AG08395 (cell line): ENCODE results near the gene APEX2.
"Not testable (repeated sequence)": the region's sequence is repeated elsewhere in the genome, so short reads cannot be mapped to it uniquely, and the experiment has no call there.

Source experiments
- DNase-seq: peaks from one replicate; pipeline ENCODE4 v3.0.0; 2012; ENCODE audit warnings: mixed read lengths, low spot score

Gene APEX2

GRCh38 chrX:54999717-55000598 lies at the start of gene APEX2:
Gene APEX2 (plus strand): TSS chrX:55000363. CDS start chrX:55000423, 60 bp downstream.
- DNase-seq = peak; percentile 86

DNA sequence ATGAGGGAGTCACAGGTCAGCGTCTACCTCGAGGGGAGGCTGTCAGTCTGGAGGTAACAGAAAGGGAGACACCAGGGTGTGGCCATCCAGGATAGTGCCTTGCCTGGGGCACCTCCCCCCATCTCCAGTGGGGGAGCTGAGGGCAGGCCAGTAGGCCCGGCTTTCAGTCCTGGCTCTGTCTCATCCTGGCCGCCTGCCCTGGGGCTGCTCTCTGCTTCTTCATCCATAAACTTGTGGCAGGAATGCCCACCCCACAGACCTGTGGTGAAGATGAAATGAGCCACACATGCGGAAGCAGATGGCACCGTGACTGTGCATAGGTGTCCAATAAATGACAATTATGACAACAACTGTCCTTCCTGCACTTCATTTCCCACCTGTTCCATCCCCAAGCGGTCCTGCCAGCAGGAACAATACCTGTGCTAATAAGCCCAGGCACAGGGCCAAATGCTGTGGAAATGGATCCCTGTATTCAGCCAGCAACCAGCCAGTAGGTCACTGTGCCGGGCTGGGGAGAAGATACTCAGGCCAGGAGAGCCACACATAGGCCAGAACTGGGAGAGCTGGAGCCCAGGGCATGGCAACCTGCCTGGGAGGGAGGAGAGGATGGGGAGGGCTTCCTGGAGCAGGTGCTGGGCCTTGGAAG lies 49.3 kb upstream of the APEX2 start:
- DNase-seq = no peak

GRCh38 chrX:54961750-54962149 lies 38.4 kb upstream of the APEX2 start:
- DNase-seq = no peak

DNA sequence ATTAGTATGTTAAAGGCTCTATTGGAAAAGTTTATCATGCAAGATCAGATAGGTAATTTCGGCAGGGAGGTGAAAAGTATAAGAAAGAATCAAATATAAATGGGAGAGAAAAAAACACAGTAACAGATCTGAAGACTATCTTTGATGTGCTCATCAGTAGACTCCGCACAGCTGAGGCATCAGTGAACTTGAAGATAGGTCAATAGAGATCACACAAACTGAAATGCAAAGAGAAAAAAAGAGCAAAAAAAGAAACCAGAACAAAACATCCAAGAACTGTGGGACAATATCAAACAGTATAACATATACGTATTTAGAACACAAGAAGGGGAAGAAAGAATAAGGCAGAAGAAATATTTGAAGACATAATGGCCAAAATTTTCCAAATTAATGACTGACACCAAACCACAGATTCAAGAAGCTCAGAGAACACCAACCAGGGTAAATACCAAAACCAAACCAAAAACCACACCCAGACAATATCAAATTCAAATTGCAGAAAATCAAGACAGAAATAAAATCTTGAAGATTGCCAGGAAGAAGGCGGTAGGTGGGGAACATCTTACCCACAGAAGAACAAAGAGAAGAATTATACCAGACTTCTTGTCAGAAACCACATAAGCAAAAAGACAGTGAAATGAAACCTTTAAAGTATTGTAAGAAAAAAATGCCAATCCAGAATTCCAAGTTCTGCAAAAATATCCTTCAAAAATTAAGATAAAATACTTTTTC lies 35.2 kb upstream of the APEX2 start:
- DNase-seq = no peak

GRCh38 chrX:54977387-54977786 lies 22.8 kb upstream of the APEX2 start:
- DNase-seq = no peak

DNA sequence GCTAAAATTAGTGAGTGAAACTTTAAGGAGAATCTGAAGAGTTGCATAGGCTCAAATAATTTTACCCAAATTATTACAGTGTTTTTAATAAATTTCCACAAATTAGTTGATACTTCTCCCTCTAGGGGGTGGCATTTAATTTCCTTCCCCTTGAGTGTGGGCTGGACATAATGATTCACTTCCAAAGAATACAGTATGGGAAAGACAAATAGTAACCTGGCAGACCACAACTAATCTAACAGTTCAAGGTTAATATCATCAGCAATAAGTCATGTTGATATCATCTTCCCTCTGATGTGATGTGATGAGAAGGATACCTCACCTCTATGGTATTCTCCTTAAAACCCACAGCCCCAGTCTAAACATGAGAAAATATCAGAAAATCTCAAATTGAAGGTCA lies 21.7 kb upstream of the APEX2 start:
- DNase-seq = no peak

GRCh38 chrX:54979432-54979831 lies 20.7 kb upstream of the APEX2 start:
- DNase-seq = no peak

DNA sequence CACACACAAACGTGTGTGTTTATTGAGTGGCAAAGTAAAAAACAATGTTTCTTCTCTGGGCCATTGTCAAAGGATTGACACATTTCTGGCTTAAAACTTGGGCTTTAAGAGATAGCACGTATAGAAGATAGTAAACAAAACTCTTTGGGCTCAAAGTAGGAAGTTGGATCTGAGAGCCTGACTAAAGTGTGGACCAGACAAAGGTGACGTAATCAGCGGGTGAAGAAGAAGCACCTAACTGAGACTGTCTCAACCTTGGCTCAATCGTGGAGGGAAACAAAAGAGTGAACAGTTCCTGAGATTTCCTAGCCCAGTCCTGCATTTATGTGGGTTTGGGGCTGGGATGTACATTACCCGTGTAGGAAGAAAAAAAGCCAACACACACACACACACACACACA lies 19.8 kb upstream of the APEX2 start:
- DNase-seq = no peak

DNA sequence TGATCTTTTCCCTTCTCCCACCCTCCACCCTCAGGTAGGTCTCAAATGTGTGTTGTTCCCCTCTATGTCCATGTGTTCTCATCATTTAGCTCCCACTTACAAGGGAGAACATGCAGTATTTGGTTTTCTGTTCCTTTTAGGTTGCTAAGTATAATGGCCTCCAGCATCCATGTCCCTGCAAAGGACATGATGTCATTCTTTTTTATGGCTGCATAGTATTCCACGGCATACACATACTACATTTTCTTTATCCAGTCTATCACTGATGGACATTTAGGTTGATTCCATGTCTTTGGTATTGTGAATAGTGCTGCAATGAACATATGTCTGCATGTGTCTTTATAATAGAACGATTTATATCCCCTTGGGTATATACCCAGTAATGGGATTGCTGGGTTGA lies 16.9 kb upstream of the APEX2 start:
- not testable (repeated sequence) for DNase-seq

DNA sequence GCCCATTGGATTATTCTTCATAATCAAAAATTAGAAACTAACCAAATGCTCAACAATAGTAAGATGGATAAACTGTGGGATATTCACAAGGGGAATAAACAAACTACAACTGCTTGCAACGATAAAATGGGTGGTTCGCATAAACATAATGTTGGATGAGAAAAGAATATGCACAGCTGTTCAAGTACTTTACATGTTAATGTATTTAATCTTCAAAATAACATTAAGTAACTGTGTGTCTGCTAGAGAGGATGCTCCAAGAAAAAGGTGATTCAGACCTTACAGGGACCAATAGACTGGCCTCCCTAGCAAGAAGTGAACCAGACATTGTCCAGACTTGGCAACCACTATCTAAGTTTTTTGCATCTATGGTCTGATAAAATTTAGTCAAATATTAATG lies 8.5 kb upstream of the APEX2 start:
- no peak for DNase-seq

GRCh38 chrX:54992911-54993622 lies 7.1 kb upstream of the APEX2 start:
- DNase-seq = no peak

DNA sequence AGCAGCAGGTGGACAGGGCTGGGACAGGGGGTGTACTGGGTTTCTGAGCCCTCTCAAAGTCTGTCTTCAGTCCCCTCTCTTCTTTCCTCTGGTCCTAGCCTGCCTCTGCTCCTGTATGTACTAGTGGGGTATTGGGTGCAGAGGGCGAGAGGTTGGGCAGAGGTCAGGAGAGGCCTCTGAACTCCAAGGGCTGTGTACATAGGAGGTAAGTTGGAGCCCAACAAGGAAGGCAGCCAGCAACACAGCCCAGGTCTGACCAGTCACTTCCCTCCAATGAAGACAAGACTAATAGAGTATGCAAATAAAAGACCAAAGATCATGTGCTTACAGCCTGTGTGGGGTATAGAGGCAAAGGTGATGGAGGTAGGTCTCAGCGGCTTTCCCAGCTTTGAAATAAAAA lies 6.1 kb upstream of the APEX2 start, which contains the start of gene PFKFB1:
PFKFB1 (minus strand) TSS at position 90 of the 400 bp plus-strand sequence. CDS start 181 bp downstream, outside the sequence.
- DNase-seq = no peak

DNA sequence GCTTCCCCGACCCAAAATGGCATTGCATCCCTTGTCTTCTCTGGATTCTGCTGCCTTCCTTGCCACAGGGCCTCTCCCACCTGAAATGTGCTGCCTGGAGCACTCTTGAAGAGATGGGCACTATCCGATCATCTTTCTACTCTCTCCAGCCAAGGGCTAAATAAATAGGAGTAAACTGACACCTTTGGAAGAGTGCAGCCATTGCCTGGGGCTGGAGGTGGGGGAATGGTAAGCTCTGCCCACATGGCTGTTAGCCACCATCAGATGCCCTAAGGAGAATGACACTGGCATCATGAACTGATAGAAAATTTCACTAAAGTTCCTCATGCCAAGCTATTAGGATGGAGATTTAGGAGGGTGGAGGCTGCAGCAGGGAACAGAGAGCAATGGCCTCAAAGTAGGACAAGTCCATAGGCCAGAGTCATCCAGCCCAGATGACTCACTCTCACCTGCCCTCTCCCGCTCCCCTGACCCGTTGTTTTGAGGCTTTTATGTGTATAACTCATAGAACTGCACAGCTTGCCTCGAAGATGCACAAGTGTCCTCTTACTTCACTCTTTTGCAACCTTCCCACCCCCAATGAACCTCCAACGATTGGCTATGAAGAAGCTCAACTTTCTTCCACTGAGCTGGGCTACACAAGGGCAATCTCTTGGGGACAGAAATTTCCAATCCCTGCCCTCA lies 5.4 kb upstream of the APEX2 start:
- no peak for DNase-seq

GRCh38 chrX:54995621-54996020 lies 4.5 kb upstream of the APEX2 start:
- no peak for DNase-seq

DNA sequence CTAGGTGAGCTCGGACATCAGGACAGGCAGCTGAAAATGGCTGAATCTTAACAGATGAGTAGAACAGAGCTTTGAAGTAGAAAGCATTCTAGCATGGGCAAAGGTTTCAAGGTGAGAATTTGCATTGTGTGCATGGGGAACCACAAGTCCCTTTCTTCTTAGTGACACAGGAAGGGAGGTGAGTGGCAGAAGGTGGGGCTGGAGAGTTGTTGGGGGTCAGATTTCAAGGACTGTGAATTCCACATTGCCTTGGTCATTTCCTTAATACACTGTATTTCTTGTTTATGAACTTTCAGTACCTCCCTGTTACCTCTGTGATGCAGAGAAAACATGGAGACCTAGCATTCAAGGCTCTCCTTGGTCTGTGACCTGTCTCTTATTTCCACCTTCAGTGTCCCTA lies 4.1 kb downstream of the APEX2 start:
- DNase-seq = no peak

GRCh38 chrX:55005256-55005655 lies 5.1 kb downstream of the APEX2 start:
- no peak for DNase-seq

DNA sequence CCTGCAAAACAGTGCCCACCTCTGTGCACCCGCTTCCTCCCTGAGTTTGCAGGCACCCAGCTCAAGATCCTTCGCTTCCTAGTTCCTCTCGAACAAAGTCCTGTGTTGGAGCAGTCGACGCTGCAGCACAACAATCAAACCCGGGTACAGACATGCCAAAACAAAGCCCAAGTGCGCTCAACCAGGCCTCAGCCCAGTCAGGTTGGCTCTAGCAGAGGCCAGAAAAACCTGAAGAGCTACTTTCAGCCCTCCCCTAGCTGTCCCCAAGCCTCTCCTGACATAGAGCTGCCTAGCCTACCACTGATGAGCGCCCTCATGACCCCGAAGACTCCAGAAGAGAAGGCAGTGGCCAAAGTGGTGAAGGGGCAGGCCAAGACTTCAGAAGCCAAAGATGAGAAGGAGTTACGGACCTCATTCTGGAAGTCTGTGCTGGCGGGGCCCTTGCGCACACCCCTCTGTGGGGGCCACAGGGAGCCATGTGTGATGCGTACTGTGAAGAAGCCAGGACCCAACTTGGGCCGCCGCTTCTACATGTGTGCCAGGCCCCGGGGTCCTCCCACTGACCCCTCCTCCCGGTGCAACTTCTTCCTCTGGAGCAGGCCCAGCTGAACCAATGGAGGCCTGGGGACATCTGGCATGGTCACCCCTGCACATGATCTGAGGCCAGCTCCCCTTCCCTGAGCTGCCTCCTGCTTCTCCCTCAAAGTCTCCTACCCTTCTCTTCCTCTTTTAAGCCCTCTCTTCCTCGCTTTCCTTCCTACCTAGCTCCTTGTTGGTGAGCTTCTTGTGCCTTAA lies 6.9 kb downstream of the APEX2 start:
- no peak for DNase-seq

- peak; percentile 61 for DNase-seq
Measured at GRCh38 chrX:55007656-55008055, 7.5 kb downstream of the APEX2 start.

- DNase-seq = peak; percentile 18
Measured at GRCh38 chrX:55008571-55009358, 8.6 kb downstream of the APEX2 start.

DNA sequence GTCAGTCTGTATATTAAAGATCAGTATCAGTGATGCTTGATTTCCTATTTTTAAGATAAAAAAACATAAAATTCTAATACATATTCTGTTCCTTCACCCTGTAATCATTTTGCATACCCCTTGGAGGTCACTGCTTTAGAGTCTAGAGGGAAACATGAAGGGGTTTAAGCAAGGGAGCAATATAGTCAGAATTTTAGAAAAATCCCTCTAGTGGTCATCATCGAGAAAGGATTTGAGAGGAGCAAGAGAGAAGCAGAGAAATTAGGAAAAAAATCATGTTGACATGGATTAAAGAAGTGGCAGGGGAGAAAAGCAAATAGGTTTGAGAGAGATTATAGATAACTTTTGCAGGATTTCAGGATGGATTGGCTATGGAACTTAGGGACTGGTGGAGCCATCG lies 11.1 kb downstream of the APEX2 start:
- DNase-seq = peak; percentile 14
